GM12865 (cell line): ENCODE results near the gene EPAS1.

Experiments used
- DNase-seq: peaks from one replicate; pipeline ENCODE4 v3.0.0; 2010; ENCODE audit warnings: low read depth
- H3K4me3 ChIP-seq: 2 replicates; pipeline ENCODE4 v1.5.1; 2011; ENCODE audit warnings: mild to moderate bottlenecking, low read depth, low read length, control low read depth
- CTCF ChIP-seq: IDR thresholded peaks from 2 replicates; pipeline ENCODE4 v1.5.1; 2011; ENCODE audit warnings: low read length, control low read depth, low read depth, inconsistent platforms; ENCODE audit not compliant: insufficient read depth; ENCODE audit errors: missing control alignments

EPAS1 gene

GRCh38 chr2:46380038-46380940 is 83.1 kb downstream of the EPAS1 start:
- H3K4me3 ChIP-seq: no peak overlapping the region
- DNase-seq: no peak
- no peak for TF ChIP-seq CTCF

- no peak for TF ChIP-seq CTCF
- DNase-seq: no peak
- H3K4me3 ChIP-seq: no peak overlapping the region
Observed at GRCh38 chr2:46381263-46381849, 84.1 kb downstream of the EPAS1 start.

GRCh38 chr2:46381871-46382270 is 84.7 kb downstream of the EPAS1 start:
- no peak for DNase-seq
- H3K4me3 ChIP-seq: no peak overlapping the region
- no peak for TF ChIP-seq CTCF

- H3K4me3 ChIP-seq: no peak overlapping the region
- TF ChIP-seq CTCF: no peak
- no peak for DNase-seq
Observed at GRCh38 chr2:46382331-46383112, 85.3 kb downstream of the EPAS1 start.

GRCh38 chr2:46383113-46383395 is 85.8 kb downstream of the EPAS1 start:
- DNase-seq: no peak
- TF ChIP-seq CTCF: no peak
- no peak overlapping the region for H3K4me3 ChIP-seq

- no peak for DNase-seq
- no peak overlapping the region for H3K4me3 ChIP-seq
- no peak for TF ChIP-seq CTCF
Observed at GRCh38 chr2:46383784-46384456, 86.7 kb downstream of the EPAS1 start.
